HCT116 (cell line): ENCODE results near the gene CEP70. TPM values are rescaled to one million over a fixed set of nuclear protein-coding genes. Genes with fewer than 3 reads are reported as not detected.
"Not testable (repeated sequence)": the region's sequence is repeated elsewhere in the genome, so short reads cannot be mapped to it uniquely, and the experiment has no call there.

Experiments
- ATAC-seq: fragments of 200-7000 bp; cut with Tn5 transposase; 2 replicates; pipeline ENCODE4 v1.9.1; 2020; ENCODE audit warnings: mild to moderate bottlenecking, moderate library complexity
- BruUV-seq: library from RNA; stranded (reverse); fragments of 400-500 nt; replicated peaks from 2 replicates; lab custom pipeline; 2021; lab: Mats Ljungman, UMichigan
- CTCF ChIA-PET: fragments of 300-600 bp; sonication (Branson Sonifier 250); formaldehyde crosslinking; loops from one replicate; lab custom pipeline; 2021; ENCODE audit warnings: antibody characterized with exemption; lab: Charles Lee
- POLR2A ChIA-PET: fragments of 300-600, 350-600 bp; sonication (Branson Sonifier 250); formaldehyde crosslinking; loops from one replicate; lab custom pipeline; 2021; ENCODE audit warnings: antibody characterized with exemption; lab: Charles Lee
- RAD21 ChIA-PET, 2 experiments: fragments of 300-600 bp; sonication (Branson Sonifier 250); formaldehyde crosslinking; loops; one replicate each; lab custom pipeline; 2023; ENCODE audit warnings: low total read pairs in 2 of 2; ENCODE audit not compliant: uncharacterized antibody in 2 of 2, unreplicated experiment in 2 of 2, low non-redundant PET in 1 of 2; lab: Charles Lee
- DNase-seq: peaks from one replicate; pipeline ENCODE4 v3.0.0-alpha.2; 2010; ENCODE audit warnings: low read depth, low spot score
- H2AFZ ChIP-seq: fragments of 200-600 bp; shearing (Covaris generic), sonication (generic); 2 replicates; pipeline ENCODE4 v1.6.1; 2017; ENCODE audit warnings: low read depth, mixed run types, mixed read lengths, antibody characterized with exemption, low read length; ENCODE audit not compliant: poor library complexity, severe bottlenecking
- H3K27ac ChIP-seq: 2 replicates; pipeline ENCODE4 v1.5.1; 2012; ENCODE audit warnings: low read depth, low read length
- H3K27me3 ChIP-seq: fragments of 200-600 bp; sonication (generic); 2 replicates; pipeline ENCODE4 v1.6.1; 2016; ENCODE audit warnings: mixed run types, low read length, mixed read lengths; ENCODE audit not compliant: insufficient read depth
- H3K36me3 ChIP-seq, 2 experiments: fragments of 200-500 bp in 1 of 2; fragments of 200-600 bp in 1 of 2; sonication (Bioruptor generic) in 1 of 2; sonication (generic) in 1 of 2; 2 replicates each; pipeline versions ENCODE4 v1.5.1 to v1.6.1; 2014 to 2016; ENCODE audit warnings: low read length in 2 of 2, inconsistent platforms in 1 of 2, mixed read lengths in 1 of 2, mixed run types in 1 of 2; ENCODE audit not compliant: insufficient read depth in 2 of 2, control insufficient read depth in 1 of 2
- H3K4me1 ChIP-seq, 2 experiments: fragments of 200-600 bp in 1 of 2; sonication (generic) in 1 of 2; 2 replicates each; pipeline versions ENCODE4 v1.5.1 to v1.6.1; 2012 to 2017; ENCODE audit warnings: low read length in 2 of 2, inconsistent platforms in 1 of 2, mild to moderate bottlenecking in 1 of 2, mixed read lengths in 1 of 2, mixed run types in 1 of 2, moderate library complexity in 1 of 2; ENCODE audit not compliant: insufficient read depth in 2 of 2, control insufficient read depth in 1 of 2
- H3K4me2 ChIP-seq: fragments of 200-600 bp; sonication (generic); 2 replicates; pipeline ENCODE4 v1.6.1; 2017; ENCODE audit warnings: mixed run types, low read length, mixed read lengths
- H3K4me3 ChIP-seq, 2 experiments: fragments of 200-600 bp in 1 of 2; sonication (generic) in 1 of 2; replicated peaks in 1 of 2; 2 replicates each; pipeline ENCODE4 v1.5.1; 2011 to 2016; ENCODE audit warnings: low read length in 2 of 2, control low read depth in 1 of 2, low read depth in 1 of 2, mild to moderate bottlenecking in 1 of 2, mixed read lengths in 1 of 2, mixed run types in 1 of 2
- H3K79me2 ChIP-seq: fragments of 200-600 bp; sonication (generic); 2 replicates; pipeline ENCODE4 v1.6.1; 2017; ENCODE audit warnings: mild to moderate bottlenecking, mixed run types, low read length, moderate library complexity, mixed read lengths; ENCODE audit not compliant: insufficient read depth
- H3K9ac ChIP-seq: fragments of 200-600 bp; sonication (generic); 2 replicates; pipeline ENCODE4 v1.6.1; 2016; ENCODE audit warnings: low read length, mixed read lengths
- H3K9me2 ChIP-seq: fragments of 200-600 bp; sonication (generic), shearing (Covaris generic); 2 replicates; pipeline ENCODE4 v1.6.1; 2017; ENCODE audit warnings: mixed run types, mild to moderate bottlenecking, moderate library complexity; ENCODE audit not compliant: insufficient read depth
- H3K9me3 ChIP-seq, 2 experiments: fragments of 200-500 bp in 1 of 2; fragments of 200-600 bp in 1 of 2; sonication (Bioruptor generic) in 1 of 2; sonication (generic) in 1 of 2; 2 replicates each; pipeline ENCODE4 v1.6.1; 2014 to 2017; ENCODE audit warnings: low read length in 2 of 2, mixed read lengths in 2 of 2, inconsistent platforms in 1 of 2, low read depth in 1 of 2, mild to moderate bottlenecking in 1 of 2, mixed run types in 1 of 2, moderate library complexity in 1 of 2; ENCODE audit not compliant: control insufficient read depth in 1 of 2, insufficient read depth in 1 of 2
- H4K20me1 ChIP-seq: fragments of 200-600 bp; sonication (generic), shearing (Covaris generic); 2 replicates; pipeline ENCODE4 v1.6.1; 2017; ENCODE audit warnings: mixed run types, mild to moderate bottlenecking, moderate library complexity; ENCODE audit not compliant: insufficient read depth
- ATF3 ChIP-seq: IDR thresholded peaks from 2 replicates; pipeline ENCODE4 v1.6.1; 2012
- FOSL1 ChIP-seq: IDR thresholded peaks from 2 replicates; pipeline ENCODE4 v1.6.1; 2012; ENCODE audit warnings: low read depth
- JUND ChIP-seq: IDR thresholded peaks from 2 replicates; pipeline ENCODE4 v1.6.1; 2012
- MAX ChIP-seq: IDR thresholded peaks from 2 replicates; pipeline ENCODE4 v1.6.1; 2012
- REST ChIP-seq: IDR thresholded peaks from 2 replicates; pipeline ENCODE4 v1.6.1; 2012; ENCODE audit warnings: low read depth
- SP1 ChIP-seq: IDR thresholded peaks from 2 replicates; pipeline ENCODE4 v1.6.1; 2012; ENCODE audit warnings: low read depth
- TCF7L2 ChIP-seq: IDR thresholded peaks from 2 replicates; pipeline ENCODE4 v1.7.0; 2011; ENCODE audit warnings: borderline replicate concordance, inconsistent platforms; ENCODE audit not compliant: insufficient read depth, insufficient read length; ENCODE audit errors: extremely low read depth
- ZBTB33 ChIP-seq: IDR thresholded peaks from 2 replicates; pipeline ENCODE4 v1.6.1; 2011; ENCODE audit warnings: mild to moderate bottlenecking, low read length, moderate library complexity; ENCODE audit not compliant: insufficient replicate concordance; ENCODE audit errors: extremely low read depth
- ZFX ChIP-seq: fragments of 450-650 bp; IDR thresholded peaks from 2 replicates; pipeline ENCODE4 v1.6.1; 2017
- intact Hi-C: fragments of 100-400 bp; cut with micrococcal nuclease; formaldehyde crosslinking; loops from 2 replicates; pipeline ENCODE4 v1.10.0; 2022
- total RNA-seq: library from RNA; stranded (reverse); gene quantifications from one replicate; pipeline ENCODE4 v1.2.1, GENCODE V29; 2021; ENCODE audit not compliant: unreplicated experiment

The CEP70 gene
- total RNA-seq, 1 experiment from 2014 or later: 38.7 TPM

- H3K27ac ChIP-seq, H3K9ac ChIP-seq, RAD21 ChIA-PET, H4K20me1 ChIP-seq, H3K9me2 ChIP-seq, H3K4me2 ChIP-seq, H3K27me3 ChIP-seq, H3K4me3 ChIP-seq, H3K4me1 ChIP-seq, POLR2A ChIA-PET, intact Hi-C loops, H2AFZ ChIP-seq, H3K79me2 ChIP-seq, ATAC-seq, BruUV-seq, H3K36me3 ChIP-seq, H3K9me3 ChIP-seq, DNase-seq: not testable (repeated sequence)
- CTCF ChIA-PET: interaction anchor here (1.8 kb wide), 1 partner anchor 11 kb away, joined by 4 read pairs; no protein-coding TSS in a partner anchor
Measured at GRCh38 chr3:138453940-138454339, 140.1 kb downstream of the CEP70 start.

- H3K9me3 ChIP-seq: no peaks in the 10 kb centered on the region
- intact Hi-C loops: no loop called here
- TF ChIP-seq TCF7L2 (no peak), ATF3 (no peak), REST (no peak), FOSL1 (no peak), ZBTB33 (no peak), ZFX (no peak), JUND (no peak), MAX (no peak), SP1 (no peak)
- ATAC-seq (no peak), DNase-seq (no peak)
- no peak overlapping the region for H3K9ac ChIP-seq
- H3K4me2 ChIP-seq: no peak overlapping the region
- H3K4me3 ChIP-seq: no peak overlapping the region
- BruUV-seq: no TSS peak
- ChIA-PET POLR2A (no interaction called here), CTCF (interaction anchor here (1.8 kb wide), 1 partner anchor 10 kb away, joined by 4 read pairs; no protein-coding TSS in a partner anchor), RAD21 (no interaction called here)
- H3K9me2 ChIP-seq: no peaks in the 10 kb centered on the region
- H3K79me2 ChIP-seq: no peaks in the 10 kb centered on the region
- no peak overlapping the region for H3K27ac ChIP-seq
- no peaks in the 10 kb centered on the region for H3K36me3 ChIP-seq
- H2AFZ ChIP-seq: no peak overlapping the region
- H4K20me1 ChIP-seq: no peaks in the 10 kb centered on the region
- H3K27me3 ChIP-seq: no peaks in the 10 kb centered on the region
- H3K4me1 ChIP-seq: peaks cover 0 to 5% of the 10 kb centered on the region in 2 experiments; a peak in 1 of 4 replicates
Measured at GRCh38 chr3:138452436-138452835, 141.6 kb downstream of the CEP70 start.
